Thoracic aorta (tissue), 2 donors: ENCODE measurements around the gene TRIM40. TPM values are rescaled to one million over a fixed set of nuclear protein-coding genes. Genes with fewer than 3 reads are reported as not detected.

Experiments used
- ATAC-seq: fragments of 150-250 bp; one replicate; pipeline ENCODE4 v1.8.0; 2017; ENCODE audit warnings: low read depth; ENCODE audit not compliant: insufficient number of reproducible peaks, low FRiP score
- DNase-seq: peaks from one replicate; pipeline ENCODE4 v3.0.0-alpha.2; 2020; ENCODE audit warnings: low spot score
- H3K27ac ChIP-seq, 2 donors: fragments of 200-600 bp; sonication (generic); 1 replicate in 1 of 2; 2 replicates in 1 of 2; pipeline ENCODE4 v1.5.1; 2016; ENCODE audit warnings: mild to moderate bottlenecking in 2 of 2, moderate library complexity in 2 of 2
- H3K27me3 ChIP-seq: fragments of 200-600 bp; sonication (generic); replicated peaks from 2 replicates; pipeline ENCODE4 v1.6.0; 2016; ENCODE audit warnings: mild to moderate bottlenecking; ENCODE audit not compliant: insufficient read depth
- H3K36me3 ChIP-seq: fragments of 200-600 bp; sonication (generic); one replicate; pipeline ENCODE4 v1.5.1; 2016
- H3K4me1 ChIP-seq, 2 donors: fragments of 200-600 bp; sonication (generic); 1 replicate in 1 of 2; 2 replicates in 1 of 2; pipeline versions ENCODE4 v1.5.1 to v1.6.0; 2016; ENCODE audit warnings: low read depth in 2 of 2, mild to moderate bottlenecking in 1 of 2; ENCODE audit not compliant: control insufficient read depth in 1 of 2
- H3K4me3 ChIP-seq: fragments of 200-600 bp; sonication (generic); 2 replicates; pipeline ENCODE4 v1.5.1; 2016; ENCODE audit warnings: mild to moderate bottlenecking
- H3K9me3 ChIP-seq: fragments of 200-600 bp; sonication (generic); 2 replicates; pipeline ENCODE4 v1.5.1; 2016
- total RNA-seq, 2 donors: library from RNA; depleted of rRNA; stranded (reverse); fragments of >200 nt; gene quantifications; one replicate each; pipeline versions ENCODE4 v1.1.0 to v1.2.3, GENCODE V29; 2016
- TF ChIP-seq, protein P1 (sequence below): fragments of 200-600 bp; sonication (generic); IDR thresholded peaks from one replicate; pipeline ENCODE4 v1.5.1; 2019; ENCODE audit warnings: antibody characterized with exemption

The TRIM40 gene
- total RNA-seq, 2 donors from 2014 or later = not detected

DNA sequence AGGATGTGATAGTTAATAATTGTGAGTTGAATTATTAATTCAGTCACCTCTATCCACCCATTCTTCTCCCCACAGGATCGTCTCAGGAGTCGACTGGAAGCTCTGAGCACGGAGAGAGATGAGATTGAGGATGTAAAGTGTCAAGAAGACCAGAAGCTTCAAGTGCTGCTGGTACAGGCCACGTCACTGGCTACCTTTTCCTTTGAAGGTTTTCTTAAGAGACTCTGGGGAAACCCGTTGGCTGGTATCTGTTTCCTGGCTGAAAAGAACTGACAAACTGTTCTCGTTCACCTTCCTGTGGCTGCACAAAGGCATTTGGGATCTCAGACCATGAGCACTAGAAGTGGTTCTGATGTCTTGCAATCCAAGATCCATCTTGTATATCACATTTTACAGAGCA lies 31.2 kb downstream of the TRIM40 start:
- Histone ChIP-seq H3K4me1 (no peaks in the 10 kb centered on the region), H3K36me3 (no peaks in the 10 kb centered on the region), H3K27ac (no peak overlapping the region), H3K9me3 (no peaks in the 10 kb centered on the region), H3K27me3 (no peaks in the 10 kb centered on the region), H3K4me3 (no peak overlapping the region)
- ATAC-seq (no peak), DNase-seq (no peak)
- TF ChIP-seq, protein P1, sequence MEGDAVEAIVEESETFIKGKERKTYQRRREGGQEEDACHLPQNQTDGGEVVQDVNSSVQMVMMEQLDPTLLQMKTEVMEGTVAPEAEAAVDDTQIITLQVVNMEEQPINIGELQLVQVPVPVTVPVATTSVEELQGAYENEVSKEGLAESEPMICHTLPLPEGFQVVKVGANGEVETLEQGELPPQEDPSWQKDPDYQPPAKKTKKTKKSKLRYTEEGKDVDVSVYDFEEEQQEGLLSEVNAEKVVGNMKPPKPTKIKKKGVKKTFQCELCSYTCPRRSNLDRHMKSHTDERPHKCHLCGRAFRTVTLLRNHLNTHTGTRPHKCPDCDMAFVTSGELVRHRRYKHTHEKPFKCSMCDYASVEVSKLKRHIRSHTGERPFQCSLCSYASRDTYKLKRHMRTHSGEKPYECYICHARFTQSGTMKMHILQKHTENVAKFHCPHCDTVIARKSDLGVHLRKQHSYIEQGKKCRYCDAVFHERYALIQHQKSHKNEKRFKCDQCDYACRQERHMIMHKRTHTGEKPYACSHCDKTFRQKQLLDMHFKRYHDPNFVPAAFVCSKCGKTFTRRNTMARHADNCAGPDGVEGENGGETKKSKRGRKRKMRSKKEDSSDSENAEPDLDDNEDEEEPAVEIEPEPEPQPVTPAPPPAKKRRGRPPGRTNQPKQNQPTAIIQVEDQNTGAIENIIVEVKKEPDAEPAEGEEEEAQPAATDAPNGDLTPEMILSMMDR = no peak

DNA sequence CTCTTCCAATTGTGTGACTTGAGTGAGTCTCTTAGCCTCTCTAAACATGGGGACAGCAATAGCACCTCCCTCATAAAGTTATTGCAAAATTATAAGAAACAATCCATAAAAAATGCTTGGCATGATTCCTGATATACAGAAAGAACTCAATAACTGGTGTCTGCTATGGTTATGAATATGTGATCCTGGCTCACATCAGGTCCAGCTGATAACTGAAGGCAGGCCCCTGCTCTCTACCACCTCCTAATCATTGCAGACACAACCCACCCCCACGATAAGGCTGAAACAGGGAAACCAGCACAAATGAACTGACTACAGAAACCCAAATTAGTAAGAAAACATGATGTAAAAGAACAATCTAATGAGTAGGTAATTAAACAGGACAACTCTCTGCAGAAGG lies 32.8 kb downstream of the TRIM40 start:
- H3K4me3 ChIP-seq = no peak overlapping the region
- ATAC-seq (no peak), DNase-seq (no peak)
- no peaks in the 10 kb centered on the region for H3K27me3 ChIP-seq
- no peaks in the 10 kb centered on the region for H3K4me1 ChIP-seq
- no peaks in the 10 kb centered on the region for H3K36me3 ChIP-seq
- TF ChIP-seq, protein P1 = no peak
- H3K9me3 ChIP-seq = no peaks in the 10 kb centered on the region
- no peak overlapping the region for H3K27ac ChIP-seq

DNA sequence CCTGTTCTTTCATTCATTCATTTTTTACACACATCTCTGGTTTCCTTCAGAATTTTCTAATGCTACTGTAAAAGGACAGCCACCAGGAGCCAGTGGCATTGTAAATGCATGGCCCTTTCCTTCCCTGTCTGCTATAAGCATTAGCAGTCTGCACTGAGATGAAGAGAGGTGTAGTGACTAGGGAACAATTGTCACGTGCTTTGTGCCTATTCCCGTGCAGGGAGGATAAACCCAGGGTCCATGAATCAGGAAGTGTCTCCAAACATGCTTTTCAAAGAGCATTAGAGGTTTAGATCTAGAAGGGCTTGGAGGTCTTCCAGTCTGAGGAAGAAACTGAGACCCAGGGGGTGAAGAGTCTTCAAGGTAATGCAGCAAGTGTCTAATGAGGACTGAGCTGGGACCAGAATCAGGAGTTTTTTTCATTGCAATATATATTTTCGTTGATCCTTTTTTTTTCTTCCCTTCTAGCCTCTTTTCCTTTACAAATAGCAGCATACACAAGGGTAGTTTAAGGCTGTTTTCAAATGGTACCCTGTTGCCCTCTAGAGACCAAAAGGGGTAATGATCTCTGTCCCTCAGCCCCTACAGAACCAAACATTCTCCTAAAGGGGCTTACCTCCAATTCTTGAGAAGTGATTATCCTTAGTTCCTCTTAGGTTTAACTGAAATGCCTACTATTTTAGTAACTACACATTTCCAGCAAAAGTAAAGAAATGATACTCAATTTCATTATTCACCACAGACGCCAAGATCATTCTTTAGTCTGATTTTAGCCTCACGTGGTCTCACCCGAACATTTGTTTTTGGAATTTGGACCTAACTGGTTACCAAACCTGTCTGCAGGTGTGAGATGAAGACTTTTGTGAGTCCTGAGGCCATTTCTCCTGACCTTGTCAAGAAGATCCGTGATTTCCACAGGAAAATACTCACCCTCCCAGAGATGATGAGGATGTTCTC lies 34.0 kb downstream of the TRIM40 start:
- no peaks in the 10 kb centered on the region for H3K9me3 ChIP-seq
- no peak overlapping the region for H3K27ac ChIP-seq
- ATAC-seq (no peak), DNase-seq (no peak)
- TF ChIP-seq, protein P1 = peak; percentile 57
- no peak overlapping the region for H3K4me3 ChIP-seq
- H3K4me1 ChIP-seq = no peaks in the 10 kb centered on the region
- no peaks in the 10 kb centered on the region for H3K36me3 ChIP-seq
- no peaks in the 10 kb centered on the region for H3K27me3 ChIP-seq

DNA sequence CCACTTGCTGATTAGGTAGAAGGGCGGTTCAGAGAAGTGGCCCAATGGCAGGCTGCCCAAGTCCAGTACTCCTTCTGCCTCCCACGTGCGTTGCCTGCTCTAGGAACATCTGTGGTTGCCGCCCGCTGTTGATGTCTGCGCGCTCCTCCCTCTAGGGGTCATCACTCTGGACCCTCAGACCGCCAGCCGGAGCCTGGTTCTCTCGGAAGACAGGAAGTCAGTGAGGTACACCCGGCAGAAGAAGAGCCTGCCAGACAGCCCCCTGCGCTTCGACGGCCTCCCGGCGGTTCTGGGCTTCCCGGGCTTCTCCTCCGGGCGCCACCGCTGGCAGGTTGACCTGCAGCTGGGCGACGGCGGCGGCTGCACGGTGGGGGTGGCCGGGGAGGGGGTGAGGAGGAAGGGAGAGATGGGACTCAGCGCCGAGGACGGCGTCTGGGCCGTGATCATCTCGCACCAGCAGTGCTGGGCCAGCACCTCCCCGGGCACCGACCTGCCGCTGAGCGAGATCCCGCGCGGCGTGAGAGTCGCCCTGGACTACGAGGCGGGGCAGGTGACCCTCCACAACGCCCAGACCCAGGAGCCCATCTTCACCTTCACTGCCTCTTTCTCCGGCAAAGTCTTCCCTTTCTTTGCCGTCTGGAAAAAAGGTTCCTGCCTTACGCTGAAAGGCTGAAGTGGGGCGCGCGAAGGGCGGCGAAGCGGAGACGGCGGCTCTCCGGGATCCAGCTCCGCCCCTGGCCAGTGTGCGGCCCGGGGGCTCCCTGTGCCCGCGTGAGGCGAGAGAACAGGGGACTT lies 35.9 kb downstream of the TRIM40 start:
- H3K27me3 ChIP-seq = no peaks in the 10 kb centered on the region
- TF ChIP-seq, protein P1 = no peak
- ATAC-seq = no peak
- H3K27ac ChIP-seq = no peak overlapping the region
- H3K9me3 ChIP-seq = no peaks in the 10 kb centered on the region
- H3K4me3 ChIP-seq = peak overlapping the region; percentile 34
- no peaks in the 10 kb centered on the region for H3K36me3 ChIP-seq
- H3K4me1 ChIP-seq = no peaks in the 10 kb centered on the region
- no peak for DNase-seq

DNA sequence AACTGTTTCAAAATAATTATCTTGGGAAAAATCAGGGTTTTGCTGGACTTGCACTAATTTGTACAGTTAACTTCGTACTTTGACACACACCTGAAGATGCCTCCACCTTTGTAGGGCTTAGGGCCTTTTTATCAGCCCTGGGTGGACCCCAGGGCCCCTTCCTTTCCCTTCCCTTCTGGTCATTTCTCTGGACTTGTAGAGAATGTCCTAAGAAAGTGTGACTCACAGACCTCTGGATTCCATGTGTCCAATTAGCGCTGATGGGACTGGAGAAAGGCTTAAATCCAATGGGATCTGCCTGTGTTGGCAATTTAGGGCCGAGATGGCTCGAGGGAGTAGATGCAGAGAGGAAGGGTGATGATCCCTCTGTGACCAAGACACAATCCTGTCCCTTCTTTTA lies 36.7 kb downstream of the TRIM40 start:
- ATAC-seq (no peak), DNase-seq (no peak)
- H3K36me3 ChIP-seq = no peaks in the 10 kb centered on the region
- TF ChIP-seq, protein P1 = no peak
- no peaks in the 10 kb centered on the region for H3K27me3 ChIP-seq
- H3K9me3 ChIP-seq = no peaks in the 10 kb centered on the region
- H3K4me1 ChIP-seq = no peaks in the 10 kb centered on the region
- H3K27ac ChIP-seq = no peak overlapping the region
- H3K4me3 ChIP-seq = no peak overlapping the region
